ENCODE measurements around the gene DSCAML1.

The DSCAML1 gene

GRCh38 chr11:117832511-117832910 lies 35.5 kb upstream of the DSCAML1 start:
- DNase-seq (ENCODE audit: low read depth): no peak

- DNase-seq (ENCODE audit: low read depth): no peak
Observed at GRCh38 chr11:117831661-117832415, 34.8 kb upstream of the DSCAML1 start.

- DNase-seq (ENCODE audit: low read depth): no peak
Observed at GRCh38 chr11:117830674-117831351, 33.8 kb upstream of the DSCAML1 start.

- no peak for DNase-seq (ENCODE audit: low read depth)
Observed at GRCh38 chr11:117830072-117830471, 33.1 kb upstream of the DSCAML1 start.

GRCh38 chr11:117829369-117829725 lies 32.3 kb upstream of the DSCAML1 start:
- no peak for DNase-seq (ENCODE audit: low read depth)

- no peak for DNase-seq (ENCODE audit: low read depth)
Observed at GRCh38 chr11:117828611-117829368, 31.8 kb upstream of the DSCAML1 start.

GRCh38 chr11:117827521-117828511 lies 30.8 kb upstream of the DSCAML1 start:
- DNase-seq (ENCODE audit: low read depth): no peak

GRCh38 chr11:117826832-117827231 lies 29.8 kb upstream of the DSCAML1 start:
- no peak for DNase-seq (ENCODE audit: low read depth)

- no peak for DNase-seq (ENCODE audit: low read depth)
Observed at GRCh38 chr11:117826190-117826570, 29.2 kb upstream of the DSCAML1 start.

GRCh38 chr11:117825538-117826189 lies 28.6 kb upstream of the DSCAML1 start:
- DNase-seq (ENCODE audit: low read depth): no peak

- DNase-seq (ENCODE audit: low read depth): no peak
Observed at GRCh38 chr11:117824571-117825537, 27.8 kb upstream of the DSCAML1 start, which contains the start of gene FXYD2. TSS of gene FXYD2 (minus strand) at chr11:117824744. CDS start at chr11:117824678, 66 bp downstream.

GRCh38 chr11:117823946-117824420 lies 27.0 kb upstream of the DSCAML1 start:
- no peak for DNase-seq (ENCODE audit: low read depth)

GRCh38 chr11:117823294-117823945 lies 26.4 kb upstream of the DSCAML1 start:
- no peak for DNase-seq (ENCODE audit: low read depth)

- no peak for DNase-seq (ENCODE audit: low read depth)
Observed at GRCh38 chr11:117822074-117823033, 25.3 kb upstream of the DSCAML1 start.

GRCh38 chr11:117821431-117821830 lies 24.4 kb upstream of the DSCAML1 start:
- DNase-seq (ENCODE audit: low read depth): no peak

GRCh38 chr11:117820516-117820915 lies 23.5 kb upstream of the DSCAML1 start:
- DNase-seq (ENCODE audit: low read depth): no peak

- DNase-seq (ENCODE audit: low read depth): no peak
Observed at GRCh38 chr11:117820071-117820470, 23.1 kb upstream of the DSCAML1 start.

Measured in GM04504 (cell line).